GM06990 (cell line): Measurements from ENCODE around the gene C19orf47.

Experiments
- DNase-seq: peaks from one replicate; pipeline ENCODE4 v3.0.0-alpha.2; 2011; ENCODE audit not compliant: insufficient read length; ENCODE audit errors: extremely low read depth
- H3K27me3 ChIP-seq: replicated peaks from 2 replicates; pipeline ENCODE4 v1.6.0; 2011; ENCODE audit warnings: low read length; ENCODE audit not compliant: control insufficient read depth, insufficient read depth
- H3K36me3 ChIP-seq: 2 replicates; pipeline ENCODE4 v1.5.1; 2011; ENCODE audit warnings: low read length; ENCODE audit not compliant: control insufficient read depth, insufficient read depth
- H3K4me3 ChIP-seq: replicated peaks from 2 replicates; pipeline ENCODE4 v1.5.1; 2011; ENCODE audit warnings: low read depth, mild to moderate bottlenecking, control low read depth, low read length
- CTCF ChIP-seq: IDR thresholded peaks from 2 replicates; pipeline ENCODE4 v1.5.1; 2011; ENCODE audit warnings: low read length, control low read depth, mild to moderate bottlenecking, inconsistent platforms; ENCODE audit not compliant: insufficient read depth, poor library complexity, severe bottlenecking

C19orf47 gene

DNA sequence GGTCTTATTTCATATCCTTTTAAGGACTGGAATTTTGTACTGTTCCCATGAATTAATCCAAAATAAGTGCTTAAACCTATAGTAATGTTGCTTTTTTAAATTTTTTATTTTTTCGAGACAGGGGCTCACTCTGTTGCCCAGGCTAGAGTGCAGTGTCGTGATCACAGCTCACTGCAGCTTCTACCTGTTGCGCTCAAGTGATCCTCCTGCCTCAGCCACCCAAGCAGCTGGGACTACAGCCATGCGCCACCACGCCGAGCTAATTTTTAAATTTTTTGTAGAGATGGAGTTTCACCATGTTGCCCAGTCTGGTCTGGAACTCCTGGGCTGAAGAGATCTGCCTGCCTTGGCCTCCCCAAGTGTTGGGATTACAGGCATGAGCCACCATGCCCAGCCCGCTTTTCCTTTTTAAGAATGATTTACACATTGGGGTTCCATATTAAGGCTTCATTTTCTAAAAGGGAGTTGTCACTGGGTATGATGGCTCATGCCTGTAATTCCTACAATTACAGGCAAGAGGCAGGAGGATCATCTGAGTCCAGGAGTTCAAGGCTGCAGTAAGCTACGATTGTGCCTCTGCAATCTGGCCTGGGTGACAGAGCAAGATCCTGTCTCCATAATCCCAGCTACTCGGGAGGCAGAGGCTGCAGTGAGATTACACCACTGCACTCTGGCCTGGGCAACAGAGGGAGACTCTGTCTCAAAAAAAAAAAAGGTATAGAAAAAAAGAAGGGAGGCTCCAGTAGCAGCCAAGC, 34.8 kb downstream of the C19orf47 start:
- Histone ChIP-seq H3K36me3 (peaks cover 3% of the 10 kb centered on the region), H3K27me3 (no peaks in the 10 kb centered on the region), H3K4me3 (no peak overlapping the region)
- DNase-seq, result no peak
- no peak for TF ChIP-seq CTCF

- no peak overlapping the region for H3K4me3 ChIP-seq
- TF ChIP-seq CTCF, result no peak
- H3K27me3 ChIP-seq, result no peaks in the 10 kb centered on the region
- H3K36me3 ChIP-seq, result peaks cover 3% of the 10 kb centered on the region
- DNase-seq, result no peak
Measured at GRCh38 chr19:40312533-40312932, 35.7 kb downstream of the C19orf47 start.

- no peak overlapping the region for H3K4me3 ChIP-seq
- no peaks in the 10 kb centered on the region; the same call in 1 of the 2 replicates for H3K36me3 ChIP-seq
- no peaks in the 10 kb centered on the region for H3K27me3 ChIP-seq
- DNase-seq, result no peak
- no peak for TF ChIP-seq CTCF
Measured at GRCh38 chr19:40309666-40310065, 38.5 kb downstream of the C19orf47 start.

DNA sequence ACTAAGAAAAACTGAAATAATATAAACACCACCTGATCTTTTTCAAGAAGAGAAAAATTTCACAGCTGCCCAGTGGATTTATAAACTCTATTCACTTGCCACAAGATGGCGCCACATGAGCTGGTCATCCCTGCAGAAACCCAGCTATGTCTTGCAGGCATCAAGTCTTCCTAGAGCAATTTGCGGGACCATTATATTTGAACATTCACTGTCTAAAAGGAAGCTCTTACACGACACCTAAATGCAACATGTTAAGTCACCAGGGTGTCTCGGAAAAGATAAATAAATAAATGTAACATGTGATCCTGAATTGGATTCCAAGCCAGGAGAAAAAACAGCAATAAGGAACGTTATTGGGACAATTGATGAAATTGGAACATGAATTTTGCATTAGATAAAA, 42.8 kb downstream of the C19orf47 start:
- Histone ChIP-seq H3K27me3 (no peaks in the 10 kb centered on the region), H3K4me3 (no peak overlapping the region), H3K36me3 (no peaks in the 10 kb centered on the region)
- DNase-seq, result no peak
- TF ChIP-seq CTCF, result peak; percentile 66

GRCh38 chr19:40304306-40304705, 43.9 kb downstream of the C19orf47 start:
- Histone ChIP-seq H3K27me3 (no peaks in the 10 kb centered on the region), H3K36me3 (no peaks in the 10 kb centered on the region), H3K4me3 (no peak overlapping the region)
- TF ChIP-seq CTCF, result no peak
- no peak for DNase-seq
